Activated CD4-positive, alpha-beta T cell treated with anti-CD3 and anti-CD28 coated beads, Interleukin-2, amount 50 U/mL, for 1 hour (primary cell): ENCODE data around the gene WDR64.
A peak's percentile ranks its signal among the peaks of the same experiment; 100 is the strongest.
"Not testable (repeated sequence)": the region's sequence is repeated elsewhere in the genome, so short reads cannot be mapped to it uniquely, and the experiment has no call there.

Experiments used
- DNase-seq: peaks from one replicate; pipeline ENCODE4 v3.0.0-alpha.2; 2020

WDR64 gene

GRCh38 chr1:241632987-241633386, 19.1 kb upstream of the WDR64 start:
- no peak for DNase-seq

- no peak for DNase-seq
Measured at GRCh38 chr1:241635556-241636152, 16.4 kb upstream of the WDR64 start.

- no peak for DNase-seq
Measured at GRCh38 chr1:241636291-241636690, 15.8 kb upstream of the WDR64 start.

- DNase-seq, result no peak
Measured at GRCh38 chr1:241637046-241637590, 15.0 kb upstream of the WDR64 start.

GRCh38 chr1:241637604-241638003, 14.5 kb upstream of the WDR64 start:
- no peak for DNase-seq

GRCh38 chr1:241638099-241638682, 13.9 kb upstream of the WDR64 start:
- no peak for DNase-seq

GRCh38 chr1:241638909-241639622, 13.0 kb upstream of the WDR64 start:
- DNase-seq, result no peak

- peak; percentile 8 for DNase-seq
Measured at GRCh38 chr1:241639623-241640148, 12.4 kb upstream of the WDR64 start.

GRCh38 chr1:241640149-241640866, 11.8 kb upstream of the WDR64 start, which contains the start of the genes CHML and OPN3:
Gene CHML (minus strand): TSS chr1:241640369. CDS start chr1:241635766, 4,603 bp downstream.
Gene OPN3 (minus strand): TSS chr1:241640369. CDS start chr1:241640254, 115 bp downstream.
- peak; percentile 86 for DNase-seq

GRCh38 chr1:241640867-241641622, 11.0 kb upstream of the WDR64 start:
- no peak for DNase-seq

- no peak for DNase-seq
Measured at GRCh38 chr1:241641773-241642592, 10.1 kb upstream of the WDR64 start.

- DNase-seq, result no peak
Measured at GRCh38 chr1:241642593-241642944, 9.5 kb upstream of the WDR64 start.

- DNase-seq, result no peak
Measured at GRCh38 chr1:241644259-241644658, 7.8 kb upstream of the WDR64 start.

GRCh38 chr1:241645199-241645598, 6.9 kb upstream of the WDR64 start:
- DNase-seq, result no peak

GRCh38 chr1:241646201-241646600, 5.9 kb upstream of the WDR64 start:
- DNase-seq, result no peak

GRCh38 chr1:241647658-241648057, 4.4 kb upstream of the WDR64 start:
- DNase-seq, result no peak

- no peak for DNase-seq
Measured at GRCh38 chr1:241648159-241648558, 3.9 kb upstream of the WDR64 start.

GRCh38 chr1:241654019-241654418, 1.9 kb downstream of the WDR64 start:
- DNase-seq, result no peak

- DNase-seq, result no peak
Measured at GRCh38 chr1:241654641-241655040, 2.6 kb downstream of the WDR64 start.

- no peak for DNase-seq
Measured at GRCh38 chr1:241658081-241658793, 6.2 kb downstream of the WDR64 start.

- DNase-seq, result not testable (repeated sequence)
Measured at GRCh38 chr1:241659016-241659415, 6.9 kb downstream of the WDR64 start.
